ENCODE measurements around the gene ZBTB7B. TPM values are rescaled to one million over a fixed set of nuclear protein-coding genes. Genes with fewer than 3 reads are reported as not detected.

The ZBTB7B gene
- total and polyA plus RNA-seq, 9 of the 15 experiments (the other 6 are each of a cell fraction or from before 2014, with no cell fraction given) = 0.04 to 46.5 (median 15.2) TPM

GRCh38 chr1:155004352-155005075 is 1.9 kb downstream of the ZBTB7B start (continued):
- no peak for TF ChIP-seq RBM17 (IDR thresholded peaks at IDR 0.05; ENCODE audit: borderline replicate concordance, low read depth, low read length)
- no peak for TF ChIP-seq ZNF695 (CRISPR knock-in tag; IDR thresholded peaks at IDR 0.05)
- no peak for TF ChIP-seq RHOXF2B (CRISPR knock-in tag; conservative IDR thresholded peaks at IDR 0.05)
- TF ChIP-seq FOS (IDR thresholded peaks at IDR 0.05; ENCODE audit: extremely low read depth, insufficient read length) = no peak
- TF ChIP-seq GATA2 (CRISPR knock-in tag; IDR thresholded peaks at IDR 0.05) = no peak
- peak; percentile 11; the same call in 1 of the 2 replicates for TF ChIP-seq NCOA1 (IDR thresholded peaks at IDR 0.05; ENCODE audit: low read depth)
- no peak for TF ChIP-seq NCOA4 (IDR thresholded peaks at IDR 0.05; ENCODE audit: partially characterized antibody)
- TF ChIP-seq KDM1A (IDR thresholded peaks at IDR 0.05) = 0 out of 4 replicates have a peak, but pooled peaks of 1 of the 2 experiments have one; percentile 37
- no peak for TF ChIP-seq MYNN (IDR thresholded peaks at IDR 0.05)
- no peak for TF ChIP-seq MYNN (CRISPR knock-in tag; IDR thresholded peaks at IDR 0.05)
- TF ChIP-seq ZNF134 (CRISPR knock-in tag; conservative IDR thresholded peaks at IDR 0.05) = no peak
- TF ChIP-seq HMBOX1 (IDR thresholded peaks at IDR 0.05) = 0 out of 2 replicates have a peak, but pooled peaks have one; percentile 10
- no peak for TF ChIP-seq IFI16 (CRISPR knock-in tag; IDR thresholded peaks at IDR 0.05)
- TF ChIP-seq ZNF316 (IDR thresholded peaks at IDR 0.05) = no peak
- no peak for TF ChIP-seq ETV5 (CRISPR knock-in tag; IDR thresholded peaks at IDR 0.05; ENCODE audit: low read depth)
- TF ChIP-seq MEF2D (tag; conservative IDR thresholded peaks at IDR 0.05; ENCODE audit: low read depth) = no peak
- TF ChIP-seq ZNF431 (CRISPR knock-in tag; IDR thresholded peaks at IDR 0.05) = no peak
- no peak for TF ChIP-seq ARID2 (IDR thresholded peaks at IDR 0.05)
- no peak for TF ChIP-seq TAF9B (IDR thresholded peaks at IDR 0.05; ENCODE audit: partially characterized antibody)
- no peak for TF ChIP-seq HNRNPH1 (optimal IDR thresholded peaks at IDR 0.05; ENCODE audit: low read depth, low read length)
- TF ChIP-seq, protein P1, sequence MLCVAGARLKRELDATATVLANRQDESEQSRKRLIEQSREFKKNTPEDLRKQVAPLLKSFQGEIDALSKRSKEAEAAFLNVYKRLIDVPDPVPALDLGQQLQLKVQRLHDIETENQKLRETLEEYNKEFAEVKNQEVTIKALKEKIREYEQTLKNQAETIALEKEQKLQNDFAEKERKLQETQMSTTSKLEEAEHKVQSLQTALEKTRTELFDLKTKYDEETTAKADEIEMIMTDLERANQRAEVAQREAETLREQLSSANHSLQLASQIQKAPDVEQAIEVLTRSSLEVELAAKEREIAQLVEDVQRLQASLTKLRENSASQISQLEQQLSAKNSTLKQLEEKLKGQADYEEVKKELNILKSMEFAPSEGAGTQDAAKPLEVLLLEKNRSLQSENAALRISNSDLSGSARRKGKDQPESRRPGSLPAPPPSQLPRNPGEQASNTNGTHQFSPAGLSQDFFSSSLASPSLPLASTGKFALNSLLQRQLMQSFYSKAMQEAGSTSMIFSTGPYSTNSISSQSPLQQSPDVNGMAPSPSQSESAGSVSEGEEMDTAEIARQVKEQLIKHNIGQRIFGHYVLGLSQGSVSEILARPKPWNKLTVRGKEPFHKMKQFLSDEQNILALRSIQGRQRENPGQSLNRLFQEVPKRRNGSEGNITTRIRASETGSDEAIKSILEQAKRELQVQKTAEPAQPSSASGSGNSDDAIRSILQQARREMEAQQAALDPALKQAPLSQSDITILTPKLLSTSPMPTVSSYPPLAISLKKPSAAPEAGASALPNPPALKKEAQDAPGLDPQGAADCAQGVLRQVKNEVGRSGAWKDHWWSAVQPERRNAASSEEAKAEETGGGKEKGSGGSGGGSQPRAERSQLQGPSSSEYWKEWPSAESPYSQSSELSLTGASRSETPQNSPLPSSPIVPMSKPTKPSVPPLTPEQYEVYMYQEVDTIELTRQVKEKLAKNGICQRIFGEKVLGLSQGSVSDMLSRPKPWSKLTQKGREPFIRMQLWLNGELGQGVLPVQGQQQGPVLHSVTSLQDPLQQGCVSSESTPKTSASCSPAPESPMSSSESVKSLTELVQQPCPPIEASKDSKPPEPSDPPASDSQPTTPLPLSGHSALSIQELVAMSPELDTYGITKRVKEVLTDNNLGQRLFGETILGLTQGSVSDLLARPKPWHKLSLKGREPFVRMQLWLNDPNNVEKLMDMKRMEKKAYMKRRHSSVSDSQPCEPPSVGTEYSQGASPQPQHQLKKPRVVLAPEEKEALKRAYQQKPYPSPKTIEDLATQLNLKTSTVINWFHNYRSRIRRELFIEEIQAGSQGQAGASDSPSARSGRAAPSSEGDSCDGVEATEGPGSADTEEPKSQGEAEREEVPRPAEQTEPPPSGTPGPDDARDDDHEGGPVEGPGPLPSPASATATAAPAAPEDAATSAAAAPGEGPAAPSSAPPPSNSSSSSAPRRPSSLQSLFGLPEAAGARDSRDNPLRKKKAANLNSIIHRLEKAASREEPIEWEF (CRISPR knock-in tag; IDR thresholded peaks at IDR 0.05) = no peak
- TF ChIP-seq PHF21A (IDR thresholded peaks at IDR 0.05; ENCODE audit: borderline replicate concordance, low read depth) = no peak
- no peak for TF ChIP-seq UBTF (IDR thresholded peaks at IDR 0.05; ENCODE audit: borderline replicate concordance in 1 of 2, low read depth in 2 of 2, low read length in 2 of 2)

All from K562 (cell line).